Erythroblast (primary cell): Measurements from ENCODE around the gene RNF213.
"Not testable (repeated sequence)": the region's sequence is repeated elsewhere in the genome, so short reads cannot be mapped to it uniquely, and the experiment has no call there.

Experiments used
- DNase-seq, 2 experiments: peaks; one replicate each; lab custom pipeline; 2025; lab: John Stamatoyannopoulos, UW
- GATA1 ChIP-seq: IDR thresholded peaks from 2 replicates; pipeline ENCODE4 v1.6.1; 2011; ENCODE audit warnings: low read depth, mild to moderate bottlenecking, control low read depth, low read length, moderate library complexity
- POLR2A ChIP-seq: IDR thresholded peaks from 2 replicates; pipeline ENCODE4 v1.6.1; 2011; ENCODE audit warnings: mild to moderate bottlenecking, low read length

Gene RNF213

DNA sequence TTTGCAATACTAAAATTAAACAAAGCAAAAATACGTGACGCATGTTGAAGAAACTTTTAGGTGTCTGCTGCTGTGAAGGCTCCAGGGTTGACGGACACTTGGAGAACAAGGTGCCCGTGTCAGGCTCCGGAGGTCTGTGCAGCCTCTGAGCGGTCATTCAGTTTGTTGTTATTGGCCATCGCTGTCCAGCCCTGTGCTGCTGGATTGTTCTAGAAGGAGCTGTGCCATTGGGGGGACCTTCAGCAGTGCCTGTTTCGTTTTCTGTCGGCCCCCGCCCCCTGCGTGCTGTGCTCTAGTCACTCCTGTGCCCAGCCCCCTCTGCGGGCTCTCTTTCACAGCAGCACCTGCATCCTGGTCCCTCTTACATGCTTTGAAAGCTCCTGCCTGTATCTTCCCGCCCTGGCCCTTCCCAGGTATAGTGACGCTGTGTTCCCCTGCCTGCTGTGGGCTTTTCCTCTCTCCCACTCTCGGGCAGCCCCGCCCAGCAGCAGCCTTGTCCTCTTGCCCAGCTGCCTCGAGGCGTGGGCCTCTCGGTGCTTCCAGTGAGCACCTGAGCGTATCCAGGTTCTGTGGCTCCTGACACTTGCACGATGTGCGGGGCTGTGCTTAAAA is 50.7 kb downstream of the RNF213 start:
- no peak for TF ChIP-seq GATA1
- DNase-seq = no peak

DNA sequence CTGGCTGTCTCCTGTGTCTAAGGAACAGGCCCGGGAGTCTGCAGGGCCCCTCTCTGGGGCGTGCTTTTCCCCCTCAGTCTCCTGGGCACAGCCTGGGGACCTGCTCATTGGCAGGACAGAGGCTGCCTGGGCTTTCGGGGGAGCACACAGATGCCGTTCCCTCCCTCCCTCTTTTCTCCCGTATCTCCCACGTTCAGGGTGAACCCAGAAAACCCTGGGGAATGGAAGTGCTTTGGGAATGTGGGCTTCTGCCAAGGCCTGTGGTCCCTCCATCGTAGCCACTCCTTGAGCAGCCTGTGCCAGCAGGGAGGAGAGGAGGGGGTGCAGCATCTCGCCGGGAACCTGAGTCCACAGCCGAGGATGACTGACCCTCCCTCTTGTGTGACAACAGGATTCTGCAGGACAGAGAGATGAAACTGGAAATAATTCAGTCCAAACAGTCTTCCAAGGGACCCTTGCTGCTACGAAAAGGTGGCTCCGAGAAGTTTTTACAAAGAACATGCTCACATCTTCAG is 52.0 kb downstream of the RNF213 start:
- no peak for TF ChIP-seq GATA1
- TF ChIP-seq POLR2A = no peak
- no peak for DNase-seq

DNA sequence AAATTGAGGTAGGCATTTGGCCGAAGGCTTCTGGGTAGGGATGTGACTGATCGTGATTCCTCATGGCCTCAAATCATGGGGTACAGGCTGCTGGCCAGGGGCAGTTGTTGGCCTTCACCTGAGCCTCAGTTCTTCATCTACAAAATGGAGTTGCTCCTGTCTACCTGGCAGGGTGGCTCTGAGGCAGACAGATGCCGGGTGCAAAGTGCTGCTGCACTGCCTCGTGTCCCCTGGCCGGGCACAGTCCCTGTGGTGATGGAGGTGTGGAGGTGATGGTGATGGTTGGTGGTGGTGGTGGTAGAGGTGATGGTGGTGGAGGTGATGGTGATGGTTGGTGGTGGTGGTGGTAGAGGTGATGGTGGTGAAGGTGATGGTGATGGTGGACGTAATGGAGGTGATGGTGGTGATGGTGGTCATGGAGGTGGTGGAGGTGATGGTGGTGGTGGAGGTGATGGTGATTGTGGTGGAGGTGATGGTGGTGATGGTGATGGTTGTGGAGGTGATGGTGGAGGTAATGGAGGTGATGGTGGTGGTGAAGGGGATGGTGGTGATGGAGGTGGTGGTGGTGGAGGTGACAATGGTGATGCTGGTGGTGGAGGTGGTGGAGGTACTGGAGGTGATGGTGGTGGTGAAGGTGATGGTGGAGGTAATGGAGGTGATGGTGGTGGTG is 52.6 kb downstream of the RNF213 start:
- TF ChIP-seq GATA1 (no peak), POLR2A (no peak)
- no peak for DNase-seq

DNA sequence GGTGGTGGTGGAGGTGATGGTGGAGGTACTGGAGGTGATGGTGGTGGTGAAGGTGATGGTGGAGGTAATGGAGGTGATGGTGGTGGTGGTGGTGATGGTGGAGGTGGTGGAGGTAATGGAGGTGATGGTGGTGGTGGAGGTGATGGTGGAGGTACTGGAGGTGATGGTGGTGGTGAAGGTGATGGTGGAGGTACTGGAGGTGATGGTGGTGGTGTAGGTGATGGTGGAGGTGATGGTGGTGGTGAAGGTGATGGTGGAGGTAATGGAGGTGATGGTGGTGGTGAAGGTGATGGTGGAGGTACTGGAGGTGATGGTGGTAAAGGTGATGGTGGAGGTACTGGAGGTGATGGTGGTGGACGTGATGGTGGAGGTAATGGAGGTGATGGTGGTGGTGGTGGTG is 53.3 kb downstream of the RNF213 start:
- DNase-seq = not testable (repeated sequence)

DNA sequence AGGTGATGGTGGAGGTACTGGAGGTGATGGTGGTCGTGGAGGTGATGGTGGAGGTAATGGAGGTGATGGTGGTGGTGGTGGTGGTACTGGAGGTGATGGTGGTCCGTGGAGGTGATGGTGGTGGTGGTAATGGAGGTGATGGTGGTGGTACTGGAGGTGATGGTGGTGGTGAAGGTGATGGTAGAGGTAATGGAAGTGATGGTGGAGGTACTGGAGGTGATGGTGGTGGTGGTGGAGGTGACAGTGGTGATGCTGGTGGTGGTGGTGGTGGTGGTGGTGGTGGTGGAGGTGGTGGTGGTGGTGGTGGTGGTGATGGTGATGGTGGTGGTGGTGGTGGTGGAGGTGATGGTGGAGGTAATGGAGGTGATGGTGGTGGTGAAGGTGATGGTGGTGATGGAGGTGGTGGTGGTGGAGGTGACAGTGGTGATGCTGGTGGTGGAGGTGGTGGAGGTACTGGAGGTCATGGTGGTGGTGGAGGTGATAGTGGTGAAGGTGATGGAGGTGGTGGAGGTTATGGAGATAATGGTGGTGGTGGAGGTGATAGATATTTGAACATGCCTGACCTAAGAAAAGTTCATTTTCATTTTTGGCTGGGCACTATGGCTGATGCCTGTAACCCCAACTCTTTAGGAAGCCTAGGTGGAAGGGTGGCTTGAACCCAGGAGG is 55.0 kb downstream of the RNF213 start:
- no peak for DNase-seq
- TF ChIP-seq GATA1 (no peak), POLR2A (no peak)

DNA sequence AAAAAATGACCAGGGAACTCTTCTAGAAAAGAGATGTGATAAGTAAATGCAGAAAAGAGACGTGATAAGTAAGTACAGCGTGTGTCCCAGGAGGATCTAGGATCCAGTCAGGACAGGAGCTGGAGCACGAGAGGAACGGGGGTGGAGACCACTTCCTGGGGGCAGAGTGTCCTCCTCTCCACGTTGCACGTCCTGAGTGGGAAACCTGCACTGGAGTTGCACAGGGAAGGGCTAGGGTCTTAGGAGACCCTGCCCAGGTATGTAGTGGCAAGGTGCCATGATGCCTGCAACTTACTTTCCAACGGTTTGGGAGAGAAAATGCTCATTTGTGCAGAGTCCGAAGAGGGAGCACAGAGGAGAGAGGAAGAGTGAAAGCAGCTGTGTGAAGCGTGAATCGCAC is 55.8 kb downstream of the RNF213 start:
- TF ChIP-seq POLR2A (no peak), GATA1 (no peak)
- no peak for DNase-seq

DNA sequence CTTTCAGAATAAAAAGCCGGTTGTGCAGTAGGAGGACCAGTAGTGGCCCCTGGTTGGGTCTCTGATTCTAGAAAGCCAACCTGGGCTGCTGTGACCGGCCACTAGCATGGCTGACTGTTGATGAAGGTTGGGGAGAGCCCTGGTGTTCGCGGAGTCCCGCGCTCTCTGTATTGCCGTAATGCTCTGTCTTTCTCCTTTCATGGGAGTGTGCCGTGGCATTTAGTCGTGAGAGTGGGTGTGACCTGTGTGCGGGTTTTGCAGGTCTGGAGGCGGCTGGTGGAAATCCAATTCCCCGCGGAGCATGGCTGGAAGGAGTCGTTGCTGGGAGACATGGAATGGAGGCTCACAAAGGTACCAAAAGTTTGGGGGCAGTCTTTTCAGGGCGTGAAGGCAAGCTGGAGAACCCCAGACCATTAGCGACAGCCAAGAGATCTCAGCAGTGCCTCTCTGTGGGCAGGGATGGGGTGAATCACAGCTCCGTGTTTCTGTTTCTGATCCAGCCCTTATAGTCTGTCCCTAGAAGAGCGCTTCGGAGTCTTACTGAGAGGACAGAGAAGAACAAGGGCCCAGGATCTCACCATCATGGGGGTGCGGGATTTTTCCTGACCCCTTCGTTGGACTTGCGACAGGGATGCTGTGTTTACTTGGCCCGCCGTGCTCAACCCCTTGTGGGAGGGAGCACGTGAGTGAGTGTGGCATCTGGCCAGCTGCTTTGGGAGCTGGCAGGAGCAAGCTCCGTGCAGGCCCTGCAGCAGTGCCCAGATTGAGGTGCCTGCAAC is 56.5 kb downstream of the RNF213 start:
- no peak for DNase-seq
- TF ChIP-seq GATA1 (no peak), POLR2A (no peak)

DNA sequence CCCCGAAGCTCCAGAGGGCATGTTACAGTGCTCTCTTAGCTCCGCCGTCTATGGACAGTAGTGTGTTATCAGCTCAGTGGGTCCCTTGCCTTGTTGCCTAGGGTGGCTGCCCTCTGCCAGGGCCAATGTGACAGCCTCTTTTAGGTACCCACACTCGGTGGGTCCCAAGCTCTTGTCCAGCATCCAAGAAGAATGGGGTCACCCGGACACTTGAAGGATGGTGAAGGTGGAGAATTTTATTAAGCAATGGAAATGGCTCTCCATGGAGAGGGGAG is 57.0 kb downstream of the RNF213 start:
- DNase-seq = no peak
- TF ChIP-seq POLR2A (no peak), GATA1 (no peak)

DNA sequence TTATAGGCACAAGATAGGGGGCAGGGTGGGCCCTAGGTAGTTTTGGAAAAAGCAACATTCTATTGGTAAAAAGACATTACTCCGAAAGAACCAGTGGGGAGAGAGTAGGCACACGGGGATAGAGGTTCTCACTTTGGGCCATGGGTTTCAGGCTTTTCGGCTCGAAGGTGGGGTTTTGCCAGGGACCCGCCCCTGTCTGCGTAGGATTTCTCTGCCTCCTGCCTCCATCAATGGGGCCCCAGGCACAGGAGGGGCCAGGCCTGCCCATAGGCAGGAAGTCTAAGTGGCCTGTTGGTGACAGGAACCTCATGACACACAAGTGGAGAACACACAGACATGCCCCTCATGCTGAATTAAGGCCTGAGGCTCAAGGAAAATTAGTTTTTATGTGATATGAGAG is 57.5 kb downstream of the RNF213 start:
- no peak for DNase-seq
- TF ChIP-seq GATA1 (no peak), POLR2A (no peak)

DNA sequence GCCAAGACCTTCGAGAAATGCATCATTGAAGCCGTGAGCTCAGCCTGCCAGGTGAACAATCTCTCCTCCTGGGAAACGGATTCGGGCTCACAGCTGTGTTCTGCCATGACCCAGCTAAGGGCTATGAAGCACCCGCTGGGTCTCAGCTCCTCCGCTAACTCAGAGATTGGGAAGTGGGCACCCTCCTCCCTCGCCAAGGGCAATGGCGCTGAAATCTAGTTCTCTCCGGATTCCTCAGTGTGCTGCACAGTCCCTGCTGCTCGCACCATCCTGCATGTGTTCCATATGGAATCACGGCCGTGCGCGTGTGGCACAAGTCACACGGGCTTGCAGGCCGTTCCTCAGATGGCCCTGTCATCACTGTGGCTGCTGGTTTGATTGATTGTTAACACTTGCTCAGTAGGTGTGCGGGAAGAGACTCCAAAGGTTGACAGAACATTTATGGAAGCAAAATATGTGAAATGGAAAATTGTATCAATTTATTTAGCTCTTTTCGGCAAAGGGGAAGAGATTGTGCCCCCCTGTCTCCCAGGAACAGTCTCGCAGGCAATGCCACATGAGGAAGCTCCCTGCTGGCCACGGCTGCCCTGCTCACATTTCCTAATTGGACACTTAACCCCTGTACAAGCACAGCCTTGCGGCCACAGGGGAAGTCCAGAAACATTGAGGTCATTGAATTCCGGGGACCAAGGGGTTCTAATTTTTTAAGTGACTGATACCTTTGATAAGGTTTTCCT is 58.8 kb downstream of the RNF213 start:
- TF ChIP-seq GATA1 (no peak), POLR2A (no peak)
- no peak for DNase-seq

DNA sequence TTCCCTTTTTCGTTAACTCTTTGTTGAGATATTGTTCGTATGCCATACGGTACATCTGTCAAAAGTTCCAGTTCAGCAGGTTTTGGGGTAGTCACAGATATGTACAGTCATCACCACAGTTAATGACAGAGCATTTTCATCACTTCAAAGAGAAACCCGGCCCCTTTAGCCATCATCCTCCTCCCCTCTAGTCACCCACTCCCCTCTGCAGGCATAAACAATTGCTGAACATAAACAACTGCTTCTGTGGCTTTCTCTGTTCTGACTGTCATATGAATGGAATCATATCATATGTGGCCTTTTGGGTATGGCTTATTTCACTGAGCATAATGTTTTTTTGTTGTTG is 59.3 kb downstream of the RNF213 start:
- DNase-seq = peak in 1 of 2 experiments; percentile 19
- no peak for TF ChIP-seq POLR2A
- TF ChIP-seq GATA1 = no peak

DNA sequence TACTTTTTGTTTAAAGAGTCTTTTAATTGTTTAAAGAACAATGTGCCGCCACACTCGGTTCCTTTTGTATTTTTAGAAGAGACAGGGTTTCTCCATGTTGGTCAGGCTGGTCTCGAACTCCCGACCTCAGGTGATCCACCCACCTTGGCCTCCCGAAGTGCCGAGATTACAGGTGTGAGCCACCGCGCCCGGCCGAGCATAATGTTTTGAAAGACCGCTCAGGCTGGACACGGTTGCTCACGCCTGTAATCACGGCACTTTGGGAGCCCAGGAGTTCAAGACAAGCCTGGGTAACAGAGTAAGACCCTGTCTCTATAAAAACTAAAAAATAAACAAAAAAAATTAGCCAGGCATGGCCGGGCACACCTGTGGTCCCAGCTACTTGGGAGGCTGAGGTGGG is 59.8 kb downstream of the RNF213 start:
- no peak for DNase-seq
- TF ChIP-seq POLR2A (no peak), GATA1 (no peak)

DNA sequence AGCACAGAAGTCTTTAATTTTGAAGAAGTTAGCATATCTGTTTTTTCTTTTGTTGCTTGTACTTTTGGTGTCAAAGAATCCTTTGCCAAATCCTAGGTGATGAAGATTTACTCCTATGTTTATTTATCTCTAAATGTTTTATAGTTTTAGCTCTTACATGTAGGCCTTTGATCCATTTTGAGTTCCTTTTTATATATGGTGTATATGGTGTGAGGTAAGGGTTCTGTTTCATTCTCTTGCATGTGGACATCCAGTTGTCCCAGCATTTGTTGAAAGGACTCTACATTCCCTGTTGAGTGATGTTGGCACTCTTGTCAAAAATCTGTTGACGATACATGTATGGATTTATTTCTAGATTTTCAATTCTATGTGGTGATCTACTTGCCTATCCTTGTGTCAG is 62.2 kb downstream of the RNF213 start:
- no peak for TF ChIP-seq POLR2A
- TF ChIP-seq GATA1 = no peak
- no peak for DNase-seq

DNA sequence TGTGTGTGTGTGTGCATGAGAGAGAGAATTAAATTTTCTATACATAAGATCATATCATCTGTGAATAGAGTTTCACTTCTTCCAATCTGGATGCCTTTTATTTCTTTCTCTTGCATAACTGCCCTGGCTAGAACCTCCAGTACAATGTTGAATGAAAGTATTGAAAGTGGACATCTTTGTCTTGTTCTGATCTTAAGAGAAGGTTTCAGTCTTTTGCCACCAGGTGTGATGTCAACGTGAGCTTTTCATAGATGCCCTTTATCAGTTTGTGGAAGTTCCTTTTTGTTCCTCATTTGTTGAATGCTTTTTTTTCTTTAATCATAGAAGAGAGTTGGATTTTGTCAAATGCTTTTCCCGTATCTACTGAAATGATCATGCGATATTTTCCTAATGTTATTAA is 63.3 kb downstream of the RNF213 start:
- TF ChIP-seq GATA1 = no peak
- TF ChIP-seq POLR2A = no peak
- DNase-seq = no peak

DNA sequence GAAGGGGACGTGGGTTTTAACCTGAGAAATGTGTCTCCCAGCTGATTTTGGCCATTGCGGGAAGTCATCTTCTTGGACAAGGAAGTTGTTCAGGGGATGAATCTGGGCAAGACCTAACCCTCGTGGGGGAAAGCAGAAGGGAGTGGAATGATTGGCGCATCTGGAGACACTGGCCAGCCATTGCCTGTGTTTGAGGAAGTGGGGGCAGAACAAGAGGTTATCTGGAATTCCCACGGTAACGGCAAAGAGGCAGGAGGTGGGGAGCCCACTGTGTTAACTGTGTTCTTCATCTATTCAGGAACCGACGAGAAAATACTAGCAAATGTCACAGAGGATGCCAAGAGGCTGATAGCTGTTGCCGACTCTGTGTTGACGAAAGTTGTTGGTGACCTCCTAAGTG is 66.9 kb downstream of the RNF213 start:
- DNase-seq = no peak
- TF ChIP-seq GATA1 = no peak
- TF ChIP-seq POLR2A = no peak
